Skeletal muscle tissue (tissue), 4 donors: ENCODE results near the gene PYGO2. TPM values are rescaled to one million over a fixed set of nuclear protein-coding genes. Genes with fewer than 3 reads are reported as not detected.
A peak's percentile ranks its signal among the peaks of the same experiment; 100 is the strongest.
"Not testable (repeated sequence)": the region's sequence is repeated elsewhere in the genome, so short reads cannot be mapped to it uniquely, and the experiment has no call there.

ENCODE experiments used
- H3K27ac ChIP-seq: one replicate; pipeline ENCODE4 v1.7.0; 2013; ENCODE audit warnings: mild to moderate bottlenecking, low read depth, low read length, inconsistent platforms
- H3K27me3 ChIP-seq, 3 donors: one replicate each; pipeline ENCODE4 v1.7.0; 2013; ENCODE audit warnings: low read length in 3 of 3; ENCODE audit not compliant: control insufficient read depth in 3 of 3, insufficient read depth in 3 of 3
- H3K36me3 ChIP-seq, 3 donors: one replicate each; pipeline ENCODE4 v1.7.0; 2013; ENCODE audit warnings: low read length in 3 of 3; ENCODE audit not compliant: control insufficient read depth in 3 of 3, insufficient read depth in 3 of 3
- H3K4me1 ChIP-seq, 3 donors: one replicate each; pipeline ENCODE4 v1.7.0; 2013; ENCODE audit warnings: low read length in 3 of 3, mild to moderate bottlenecking in 3 of 3; ENCODE audit not compliant: control insufficient read depth in 3 of 3, insufficient read depth in 3 of 3
- H3K4me3 ChIP-seq, 3 donors: one replicate each; pipeline ENCODE4 v1.7.0; 2013; ENCODE audit warnings: low read length in 3 of 3
- H3K9ac ChIP-seq, 3 donors: one replicate each; pipeline ENCODE4 v1.7.0; 2013; ENCODE audit warnings: low read length in 3 of 3, mild to moderate bottlenecking in 3 of 3, moderate library complexity in 2 of 3, low read depth in 1 of 3
- H3K9me3 ChIP-seq, 3 donors: one replicate each; pipeline ENCODE4 v1.7.0; 2013; ENCODE audit warnings: low read length in 3 of 3; ENCODE audit not compliant: control insufficient read depth in 3 of 3
- total RNA-seq: library from RNA; depleted of rRNA; stranded (reverse); fragments of >200 nt; gene quantifications from one replicate; pipeline ENCODE4 v1.2.3, GENCODE V29; 2014
- donor health status: Osteomylitis.

PYGO2 gene
- total RNA-seq, 1 donor from 2014 or later = 16.2 TPM

DNA sequence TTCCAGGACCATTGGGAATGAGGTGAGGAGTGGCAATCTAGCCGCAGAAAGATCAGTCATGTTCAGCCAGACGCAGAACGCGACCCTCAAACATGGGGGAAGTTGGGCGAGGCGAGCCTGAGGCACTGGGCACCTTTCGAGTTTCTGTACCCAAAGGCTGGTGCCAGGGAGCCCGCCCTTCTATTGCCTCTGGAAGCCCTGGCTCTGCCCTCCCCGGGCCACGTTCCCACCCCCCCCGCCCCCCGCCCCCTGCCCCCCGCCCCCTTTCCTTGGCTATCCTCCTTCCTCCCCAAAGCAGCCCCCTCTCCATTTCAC is 38.8 kb upstream of the PYGO2 start:
- H3K27ac ChIP-seq = peak overlapping the region; percentile 97
- H3K36me3 ChIP-seq = no peaks in the 10 kb centered on the region
- H3K27me3 ChIP-seq = no peaks in the 10 kb centered on the region
- H3K9ac ChIP-seq = peak overlapping the region; percentile 45 to 94 (median 88)
- H3K4me1 ChIP-seq = peaks cover 25 to 28% (median 27%) of the 10 kb centered on the region in 3 donors
- peak overlapping the region; percentile 83 to 87 (median 87) for H3K4me3 ChIP-seq
- no peaks in the 10 kb centered on the region for H3K9me3 ChIP-seq

DNA sequence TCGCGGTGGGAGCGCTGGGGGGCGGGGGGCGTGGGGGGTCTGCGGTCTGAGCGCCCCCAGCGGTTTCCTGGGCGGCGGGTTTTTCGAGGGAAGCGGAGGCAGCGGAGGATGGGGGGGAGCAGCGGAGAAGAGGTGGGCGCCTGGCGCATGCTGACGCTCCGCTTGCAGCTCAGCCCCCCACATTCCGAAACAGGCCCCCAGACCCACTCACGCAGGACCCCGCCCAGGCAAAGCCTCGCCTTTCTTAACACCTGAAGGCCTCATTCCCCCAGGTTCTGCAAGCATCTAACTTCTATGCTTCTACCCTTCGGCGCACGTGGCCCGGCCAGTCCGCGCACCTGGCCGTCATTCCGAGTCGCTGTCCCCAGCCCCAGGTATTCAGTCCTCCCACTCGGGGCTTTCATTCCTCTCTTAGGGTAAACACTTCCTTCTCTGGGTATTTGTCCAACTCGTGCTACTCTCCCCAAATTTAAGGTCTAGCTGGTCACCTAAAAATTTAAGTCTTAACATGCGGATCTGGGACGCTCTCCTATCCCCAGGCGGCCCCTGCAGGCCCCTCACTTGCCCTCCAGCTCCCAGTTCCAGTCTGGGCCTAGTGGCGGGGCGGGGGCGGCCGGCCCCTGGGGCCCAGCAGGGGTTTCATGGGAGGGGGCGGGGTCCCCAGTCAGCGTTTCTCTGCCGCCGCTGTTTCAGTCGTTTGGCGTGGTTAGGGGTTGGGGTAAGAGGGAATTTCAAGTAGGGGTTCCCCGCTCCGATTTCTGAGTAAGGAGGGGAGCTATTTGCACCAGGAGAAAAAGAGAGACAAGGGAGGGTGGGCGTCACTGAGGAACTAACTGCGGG is 38.2 kb upstream of the PYGO2 start:
- Histone ChIP-seq H3K27me3 (no peaks in the 10 kb centered on the region), H3K4me1 (peaks cover 20 to 23% (median 22%) of the 10 kb centered on the region in 3 donors), H3K36me3 (no peaks in the 10 kb centered on the region), H3K27ac (peak overlapping the region; percentile 97), H3K4me3 (peak overlapping the region; percentile 83 to 87 (median 87)), H3K9me3 (no peaks in the 10 kb centered on the region), H3K9ac (peak overlapping the region; percentile 51 to 94 (median 77))

GRCh38 chr1:154998818-154999570 is 37.4 kb upstream of the PYGO2 start:
- Histone ChIP-seq H3K27ac (peak overlapping the region; percentile 97), H3K9ac (peak overlapping the region; percentile 48 to 78 (median 70)), H3K27me3 (no peaks in the 10 kb centered on the region), H3K36me3 (no peaks in the 10 kb centered on the region), H3K9me3 (no peaks in the 10 kb centered on the region), H3K4me1 (peaks cover 12 to 15% (median 14%) of the 10 kb centered on the region in 3 donors), H3K4me3 (peak overlapping the region; percentile 27 to 66 (median 65))

DNA sequence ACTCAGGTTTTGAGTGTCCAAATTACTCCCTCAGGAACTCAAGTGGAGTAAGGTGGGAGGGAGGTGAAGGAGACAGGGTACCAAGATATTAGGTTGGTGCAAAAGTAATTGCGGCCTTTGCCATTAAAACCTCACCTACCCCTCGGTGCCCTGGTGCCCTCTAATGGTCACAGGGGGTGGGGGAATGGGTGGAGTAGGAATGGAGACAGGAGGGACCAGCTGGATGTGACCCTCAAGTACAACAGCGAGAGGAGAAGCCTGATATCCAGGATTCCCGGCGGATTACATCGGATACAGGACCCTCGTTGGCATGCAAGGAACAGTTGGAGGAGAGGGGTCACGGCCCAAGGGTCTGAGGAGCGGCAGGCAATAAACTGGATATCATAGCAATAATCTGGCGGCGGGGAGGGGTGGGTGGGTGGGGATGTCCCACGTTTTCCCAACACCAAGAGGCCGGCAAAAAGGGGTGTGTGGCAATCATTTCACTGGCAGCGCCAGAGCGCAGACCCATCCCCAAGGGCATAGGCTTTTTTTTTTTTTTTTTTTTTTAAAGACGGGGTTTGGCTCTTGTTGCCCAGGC is 36.7 kb upstream of the PYGO2 start:
- H3K9ac ChIP-seq = peak overlapping the region in 1 of 3 donors; percentile 9

GRCh38 chr1:154996966-154997701 is 35.6 kb upstream of the PYGO2 start:
- H3K9ac ChIP-seq = peak overlapping the region in 1 of 3 donors; percentile 40
- no peak overlapping the region for H3K27ac ChIP-seq
- no peak overlapping the region for H3K4me3 ChIP-seq
- H3K36me3 ChIP-seq = peaks cover 0 to 6% (median 0%) of the 10 kb centered on the region in 3 donors
- H3K27me3 ChIP-seq = no peaks in the 10 kb centered on the region
- H3K4me1 ChIP-seq = peaks cover 7 to 14% (median 13%) of the 10 kb centered on the region in 3 donors
- no peaks in the 10 kb centered on the region for H3K9me3 ChIP-seq

More for the DNA sequence above, 36.7 kb upstream of the PYGO2 start:
- H3K9me3 ChIP-seq = no peaks in the 10 kb centered on the region
- no peak overlapping the region for H3K4me3 ChIP-seq
- no peak overlapping the region for H3K27ac ChIP-seq
- H3K4me1 ChIP-seq = peaks cover 11 to 14% (median 13%) of the 10 kb centered on the region in 3 donors
- no peaks in the 10 kb centered on the region for H3K27me3 ChIP-seq
- H3K36me3 ChIP-seq = no peaks in the 10 kb centered on the region

DNA sequence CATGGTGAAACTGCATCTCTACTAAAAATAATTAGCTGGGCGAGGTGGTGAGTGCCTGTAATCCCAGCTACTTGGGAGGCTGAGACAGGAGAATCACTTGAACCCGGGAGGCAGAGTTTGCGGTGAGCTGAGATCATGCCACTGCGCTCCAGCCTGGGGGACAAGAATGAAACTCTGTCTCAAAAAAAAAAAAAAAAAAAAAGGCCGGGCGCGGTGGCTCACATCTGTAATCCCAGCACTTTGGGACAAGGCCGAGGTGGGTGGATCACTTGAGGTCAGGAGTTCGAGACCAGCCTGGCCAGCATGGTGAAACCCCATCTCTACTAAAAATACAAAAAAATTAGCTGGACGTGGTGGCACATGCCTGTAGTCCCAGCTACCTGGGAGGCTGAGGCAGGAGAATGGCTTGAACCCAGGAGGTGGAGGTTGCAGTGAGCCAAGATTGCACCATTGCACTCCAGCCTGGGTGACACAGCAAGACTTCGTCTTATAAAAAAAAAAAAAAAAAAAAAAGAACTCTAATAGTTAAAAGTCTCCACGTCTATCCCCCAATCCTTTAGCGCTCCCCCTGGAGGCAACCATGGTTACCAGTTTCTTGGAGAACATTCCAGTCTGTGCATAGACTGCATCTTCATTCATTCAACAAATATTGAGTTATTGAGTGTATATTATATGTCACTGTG is 33.9 kb upstream of the PYGO2 start:
- not testable (repeated sequence) for H3K36me3 ChIP-seq, H3K27me3 ChIP-seq, H3K9ac ChIP-seq, H3K9me3 ChIP-seq, H3K27ac ChIP-seq, H3K4me3 ChIP-seq
- peaks cover 7 to 14% (median 13%) of the 10 kb centered on the region in 3 donors for H3K4me1 ChIP-seq

GRCh38 chr1:154994591-154994990 is 33.0 kb upstream of the PYGO2 start:
- Histone ChIP-seq H3K36me3 (peaks cover 8 to 14% (median 9%) of the 10 kb centered on the region in 3 donors), H3K27me3 (no peaks in the 10 kb centered on the region), H3K27ac (no peak overlapping the region), H3K9me3 (no peaks in the 10 kb centered on the region), H3K9ac (no peak overlapping the region), H3K4me1 (peaks cover 4 to 7% (median 5%) of the 10 kb centered on the region in 3 donors), H3K4me3 (no peak overlapping the region)

DNA sequence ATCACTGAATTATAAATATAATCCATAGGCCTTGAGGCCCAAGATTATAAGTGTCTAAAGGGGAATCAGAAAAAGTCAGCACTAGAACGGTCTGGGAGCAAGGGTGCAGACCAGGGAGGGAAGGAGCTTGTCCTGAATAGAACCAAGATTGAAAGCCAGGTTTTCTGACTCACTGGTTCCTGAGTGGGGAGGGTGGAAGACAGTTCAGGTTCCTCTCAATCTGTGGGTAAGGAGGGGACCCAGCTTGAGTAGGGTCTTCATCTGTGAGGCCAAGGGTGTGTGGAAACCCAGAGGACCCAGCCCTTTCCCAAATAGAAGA is 32.6 kb upstream of the PYGO2 start:
- peaks cover 4 to 6% (median 5%) of the 10 kb centered on the region in 3 donors for H3K4me1 ChIP-seq
- H3K27me3 ChIP-seq = no peaks in the 10 kb centered on the region
- H3K9ac ChIP-seq = no peak overlapping the region
- H3K36me3 ChIP-seq = peaks cover 11 to 17% (median 12%) of the 10 kb centered on the region in 3 donors
- no peak overlapping the region for H3K27ac ChIP-seq
- H3K4me3 ChIP-seq = no peak overlapping the region
- no peaks in the 10 kb centered on the region for H3K9me3 ChIP-seq

- Histone ChIP-seq H3K9ac (no peak within 1 kb of the TSS), H3K27ac (no peak within 1 kb of the TSS), H3K27me3 (no peaks in the 10 kb centered on the region), H3K9me3 (no peaks in the 10 kb centered on the region), H3K4me1 (peaks cover 0 to 9% (median 0%) of the 10 kb centered on the region in 3 donors), H3K36me3 (peaks cover 15 to 17% (median 17%) of the 10 kb centered on the region in 3 donors), H3K4me3 (no peak within 1 kb of the TSS)
Measured at GRCh38 chr1:154993572-154994268, 32.1 kb upstream of the PYGO2 start, which contains the start of gene LENEP. Gene LENEP (plus strand): TSS chr1:154993586. CDS start chr1:154993608, 22 bp downstream.
